K562 (cell line): ENCODE results near the gene DACT3. TPM values are rescaled to one million over a fixed set of nuclear protein-coding genes. Genes with fewer than 3 reads are reported as not detected.

Experiments used
- ATAC-seq: fragments of 200-7000 bp; cut with Tn5 transposase; 3 replicates; pipeline ENCODE4 v1.9.1; 2020; ENCODE audit warnings: moderate library complexity
- BruUV-seq: library from RNA; stranded (reverse); fragments of 400-500 nt; replicated peaks from 2 replicates; lab custom pipeline; 2021; lab: Mats Ljungman, UMichigan
- CTCF ChIA-PET: fragments of 300-600 bp; formaldehyde crosslinking; extraction: SDS; loops from one replicate; lab custom pipeline; 2021; ENCODE audit warnings: low intra/inter-chr PET ratio; lab: Yijun Ruan, JAX
- POLR2A ChIA-PET: fragments of 300-600, 350-650 bp; sonication (Branson Sonifier 250); formaldehyde crosslinking; extraction: SDS; loops from one replicate; lab custom pipeline; 2021; ENCODE audit warnings: antibody characterized with exemption, inconsistent platforms; lab: Yijun Ruan, JAX
- DNase-seq, 4 experiments: peaks; one replicate each; pipeline versions ENCODE4 v3.0.0 to v3.0.0-alpha.2; 2011 to 2018; ENCODE audit warnings: low spot score in 3 of 4, mixed read lengths in 3 of 4; ENCODE audit errors: extremely low read depth in 1 of 4
- FAIRE-seq: peaks from 2 replicates; lab custom pipeline; 2011; peaks lifted over from hg19 to GRCh38; lab: Jason Lieb, UNC
- H2AFZ ChIP-seq: 2 replicates; pipeline ENCODE4 v1.6.0; 2011; ENCODE audit warnings: low read depth, low read length, control low read depth, inconsistent platforms
- H3K27ac ChIP-seq: fragments of 200-600 bp; 3 replicates; pipeline ENCODE4 v1.8.0; 2011; ENCODE audit warnings: low read depth, mild to moderate bottlenecking, control low read depth, inconsistent platforms, low read length, moderate library complexity, mixed read lengths; ENCODE audit errors: extremely low read depth
- H3K27me3 ChIP-seq, 2 experiments: fragments of 300-600 bp in 1 of 2; 2 replicates in 1 of 2; 3 replicates in 1 of 2; pipeline versions ENCODE4 v1.6.0 to v1.8.0; 2011; ENCODE audit warnings: inconsistent platforms in 2 of 2, low read length in 2 of 2, mild to moderate bottlenecking in 1 of 2, mixed read lengths in 1 of 2, moderate library complexity in 1 of 2; ENCODE audit not compliant: control insufficient read depth in 2 of 2, insufficient read depth in 2 of 2
- H3K36me3 ChIP-seq: fragments of 300-600 bp; 3 replicates; pipeline ENCODE4 v1.8.0; 2011; ENCODE audit warnings: mild to moderate bottlenecking, low read length, inconsistent platforms; ENCODE audit not compliant: control insufficient read depth, insufficient read depth
- H3K4me1 ChIP-seq, 2 experiments: fragments of 200-600 bp in 1 of 2; replicated peaks in 1 of 2; 2 replicates in 1 of 2; 3 replicates in 1 of 2; pipeline versions ENCODE4 v1.5.1 to v1.8.0; 2011; ENCODE audit warnings: inconsistent platforms in 2 of 2, low read length in 2 of 2, mild to moderate bottlenecking in 1 of 2, mixed read lengths in 1 of 2, moderate library complexity in 1 of 2; ENCODE audit not compliant: control insufficient read depth in 2 of 2, insufficient read depth in 2 of 2
- H3K4me2 ChIP-seq: 2 replicates; pipeline ENCODE4 v1.6.1; 2011; ENCODE audit warnings: low read length, control low read depth, inconsistent platforms, mixed read lengths; ENCODE audit not compliant: insufficient read depth
- H3K4me3 ChIP-seq: fragments of 200-600 bp; sonication (generic), shearing (Covaris generic); 2 replicates; pipeline ENCODE4 v1.5.1; 2016; ENCODE audit warnings: control low read depth, inconsistent platforms
- H3K79me2 ChIP-seq: fragments of 200-600 bp; 3 replicates; pipeline ENCODE4 v1.8.0; 2011; ENCODE audit warnings: low read length, inconsistent platforms; ENCODE audit not compliant: control insufficient read depth, insufficient read depth
- H3K9ac ChIP-seq, 2 experiments: 2 replicates each; pipeline versions ENCODE4 v1.6.0 to v1.6.1; 2011; ENCODE audit warnings: low read depth in 2 of 2, low read length in 2 of 2, control low read depth in 1 of 2, inconsistent platforms in 1 of 2, mild to moderate bottlenecking in 1 of 2, mixed read lengths in 1 of 2; ENCODE audit not compliant: insufficient read depth in 1 of 2
- H3K9me1 ChIP-seq: one replicate; pipeline ENCODE4 v1.6.0; 2011; ENCODE audit warnings: inconsistent platforms, mild to moderate bottlenecking, low read length, moderate library complexity; ENCODE audit not compliant: control insufficient read depth, insufficient read depth
- H3K9me3 ChIP-seq: replicated peaks from 2 replicates; pipeline ENCODE4 v1.5.1; 2011; ENCODE audit warnings: low read depth, low read length, inconsistent platforms; ENCODE audit not compliant: control insufficient read depth, insufficient read depth
- H4K20me1 ChIP-seq: replicated peaks from 2 replicates; pipeline ENCODE4 v1.6.1; 2011; ENCODE audit warnings: low read length, inconsistent platforms, mixed read lengths; ENCODE audit not compliant: control insufficient read depth, insufficient read depth
- BCOR ChIP-seq: fragments of 450-650 bp; IDR thresholded peaks from 2 replicates; pipeline ENCODE4 v1.6.1; 2016
- BRCA1 ChIP-seq, 2 experiments: fragments of 450-650 bp in 1 of 2; sonication (generic) in 1 of 2; formaldehyde crosslinking in 1 of 2; IDR thresholded peaks; 2 replicates each; pipeline versions ENCODE4 v1.5.0 to v1.6.1; 2017 to 2020; ENCODE audit warnings: mild to moderate bottlenecking in 1 of 2, missing genetic modification reagents in 1 of 2
- CTBP1 ChIP-seq: fragments of 450-650 bp; IDR thresholded peaks from 2 replicates; pipeline ENCODE4 v1.6.1; 2016; ENCODE audit warnings: borderline replicate concordance
- GATAD2A ChIP-seq: fragments of 450-650 bp; IDR thresholded peaks from 2 replicates; pipeline ENCODE4 v1.6.1; 2017
- JUND ChIP-seq, 2 experiments: IDR thresholded peaks; 2 replicates in 1 of 2; 3 replicates in 1 of 2; pipeline ENCODE4 v1.6.1; 2011; ENCODE audit warnings: borderline replicate concordance in 2 of 2, low read depth in 2 of 2, low read length in 2 of 2, improper control_type of control experiment in 1 of 2, missing biosample characterization in 1 of 2, missing genetic modification characterization in 1 of 2, missing genetic modification reagents in 1 of 2
- KDM1A ChIP-seq, 2 experiments: fragments of 450-650 bp; IDR thresholded peaks; 2 replicates each; pipeline ENCODE4 v1.6.1; 2016; ENCODE audit warnings: mild to moderate bottlenecking in 2 of 2
- POU5F1 ChIP-seq: fragments of 150-350 bp; IDR thresholded peaks from 2 replicates; pipeline ENCODE4 v1.6.1; 2014; ENCODE audit warnings: borderline replicate concordance, low read length, low read depth, mild to moderate bottlenecking; ENCODE audit not compliant: partially characterized antibody
- SMARCA4 ChIP-seq: fragments of 450-650 bp; IDR thresholded peaks from 2 replicates; pipeline ENCODE4 v1.6.1; 2016
- SP1 ChIP-seq: sonication (generic); formaldehyde crosslinking; IDR thresholded peaks from 2 replicates; pipeline ENCODE4 v1.8.1; 2022; ENCODE audit warnings: mild to moderate bottlenecking, missing genetic modification reagents
- TAF9B ChIP-seq: fragments of 450-650 bp; IDR thresholded peaks from 2 replicates; pipeline ENCODE4 v1.6.1; 2018; ENCODE audit warnings: mild to moderate bottlenecking; ENCODE audit not compliant: partially characterized antibody
- TRIM24 ChIP-seq, 2 experiments: fragments of 450-650 bp; IDR thresholded peaks; 2 replicates each; pipeline ENCODE4 v1.6.1; 2016
- ZNF224 ChIP-seq: sonication (generic); formaldehyde crosslinking; IDR thresholded peaks from 2 replicates; pipeline ENCODE4 v1.8.0; 2022; ENCODE audit warnings: mild to moderate bottlenecking, missing genetic modification reagents
- ZNF778 ChIP-seq: fragments of 450-650 bp; formaldehyde crosslinking; IDR thresholded peaks from 2 replicates; pipeline ENCODE4 v1.4.0; 2020; ENCODE audit warnings: mild to moderate bottlenecking, moderate library complexity
- WGBS: fragments of 100-300 bp; shearing (Covaris generic); methylation state at CpG from one replicate; pipeline ENCODE4 v1.1.6; 2016; ENCODE audit warnings: low coverage, mixed read lengths; ENCODE audit not compliant: insufficient coverage; ENCODE audit errors: missing lambda C conversion rate; 5-methylcytosine and 5-hydroxymethylcytosine counted together
- in situ Hi-C: fragments of 300-500 bp; cut with MboI; formaldehyde crosslinking; loops from 4 replicates; pipeline ENCODE4 v1.15.0; 2018; ENCODE audit warnings: inconsistent platforms, mixed read lengths
- intact Hi-C: fragments of 100-400 bp; cut with micrococcal nuclease; formaldehyde crosslinking; loops from 2 replicates; pipeline ENCODE4 v1.14.2; 2022
- polyA plus RNA-seq, 8 experiments: library from polyadenylated mRNA; depleted of rRNA in 4 of 8; stranded (reverse) in 5 of 8; unstranded in 3 of 8; fragments of >200 nt; fragmentation: Nextera tagmentation in 2 of 8; fragmentation: Illumina TruSeq in 1 of 8; extraction: Ambion mirVana in 2 of 8; extraction: Trizol in 1 of 8; gene quantifications; 2 replicates each; pipeline versions ENCODE4 v1.2.1 to v1.2.3, GENCODE V29; 2011 to 2014; ENCODE audit warnings: inconsistent platforms in 1 of 8, missing spikeins in 1 of 8
- total RNA-seq, 7 experiments: library from RNA; depleted of rRNA in 6 of 7; stranded (reverse); fragments of >200 nt in 6 of 7; fragmentation: Illumina TruSeq in 2 of 7; extraction: Trizol in 2 of 7; gene quantifications; 2 replicates each; pipeline versions ENCODE4 v1.2.1 to v1.2.3, GENCODE V29; 2011 to 2021; ENCODE audit warnings: low replicate concordance in 1 of 7
- TF ChIP-seq, protein P1 (sequence below): fragments of 250-450 bp; sonication (Bioruptor Pico); IDR thresholded peaks from 2 replicates; pipeline ENCODE4 v1.8.0; 2021; ENCODE audit warnings: mild to moderate bottlenecking, moderate library complexity
- TF ChIP-seq, protein P2 (sequence below), 2 experiments: fragments of 450-650 bp; conservative IDR thresholded peaks; 2 replicates each; pipeline ENCODE4 v1.6.1; 2017; ENCODE audit warnings: mild to moderate bottlenecking in 2 of 2, moderate library complexity in 2 of 2
- TF ChIP-seq, protein P3 (sequence below): fragments of 450-650 bp; IDR thresholded peaks from 2 replicates; pipeline ENCODE4 v1.6.1; 2016; ENCODE audit warnings: mild to moderate bottlenecking

The DACT3 gene
- total and polyA plus RNA-seq, 9 of the 15 experiments (the other 6 are each of a cell fraction or from before 2014, with no cell fraction given) = 0.67 to 6.5 (median 3.5) TPM

DNA sequence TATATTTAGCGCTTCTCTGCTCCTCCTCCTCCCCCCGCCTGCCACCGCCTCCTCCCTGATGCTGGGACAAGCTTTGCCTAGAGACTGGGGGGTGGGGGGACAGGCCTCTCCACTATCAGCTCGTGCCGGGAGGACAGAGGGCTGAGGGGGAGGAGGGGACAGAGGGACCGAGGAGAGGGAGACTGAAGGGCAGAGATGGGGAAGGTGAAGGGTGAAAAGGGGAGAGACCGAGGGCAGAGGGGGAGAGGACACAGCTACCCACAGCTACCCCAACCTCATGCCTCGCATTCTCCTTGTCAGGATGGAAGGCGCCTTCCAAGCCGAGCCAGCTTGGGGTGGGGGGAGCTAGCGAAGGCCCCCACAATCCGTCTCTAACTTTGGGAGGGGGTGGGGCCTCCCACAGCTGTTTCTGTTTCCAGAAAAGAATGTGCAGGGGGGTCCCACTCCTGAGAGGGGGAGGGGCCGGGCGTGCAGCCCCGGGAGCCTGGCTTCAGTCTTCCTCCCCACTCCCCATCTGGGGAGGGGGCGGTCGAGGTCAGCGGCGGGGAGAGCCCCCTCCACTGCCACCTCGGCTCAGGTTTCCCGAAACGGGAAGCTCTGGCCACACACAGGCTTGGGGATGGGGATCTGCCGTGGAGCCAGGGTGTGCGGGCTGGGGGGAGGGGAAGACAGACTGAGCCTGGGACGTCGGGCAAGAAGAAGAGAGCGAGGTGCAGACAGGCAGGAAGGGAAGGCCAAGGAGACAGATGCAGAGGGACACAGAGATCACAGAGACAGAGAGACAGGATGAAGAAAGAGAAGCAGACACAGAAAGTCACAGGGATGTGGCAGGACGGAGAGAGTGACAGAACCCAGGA, 1.6 kb downstream of the DACT3 start:
- FAIRE-seq (peak; percentile 84), DNase-seq (peak; percentile 88 to 92 (median 91)), ATAC-seq (peak; percentile 42)
- intact Hi-C loops (no loop called here), in situ Hi-C loops (loop anchor here (5.0 kb wide), 1 partner anchor 47 kb away; no protein-coding TSS in a partner anchor)
- Histone ChIP-seq H3K27me3 (no peaks in the 10 kb centered on the region), H3K9me3 (no peaks in the 10 kb centered on the region), H3K4me3 (peak overlapping the region; percentile 54), H3K4me1 (peaks cover 27 to 30% of the 10 kb centered on the region in 2 experiments), H3K79me2 (no peaks in the 10 kb centered on the region), H3K27ac (peak overlapping the region; percentile 54; the same call in 2 of the 3 replicates), H3K9ac (peak overlapping the region; percentile 32 to 83; a peak in 3 of 4 replicates), H3K36me3 (no peaks in the 10 kb centered on the region), H3K4me2 (peak overlapping the region; percentile 80), H3K9me1 (no peaks in the 10 kb centered on the region), H4K20me1 (no peaks in the 10 kb centered on the region), H2AFZ (peak overlapping the region; percentile 75)
- no TSS peak for BruUV-seq
- ChIA-PET CTCF (no interaction called here), POLR2A (interaction anchor here (0.9 kb wide), 1 partner anchor 297 kb away, joined by 3 read pairs; no protein-coding TSS in a partner anchor)
- WGBS = 2% methylated on average over 15 of the region's 28 CpGs
- TF ChIP-seq ZNF778 (CRISPR knock-in tag) (no peak), TAF9B (no peak), CTBP1 (peak; percentile 3; the same call in 1 of the 2 replicates), BCOR (peak; percentile 38; the same call in 1 of the 2 replicates), BRCA1 (IDR thresholded peaks at IDR 0.05) (no peak), BRCA1 (CRISPR knock-in tag; IDR thresholded peaks at IDR 0.05) (no peak), KDM1A (IDR thresholded peaks at IDR 0.05) (peak in 1 of 2 experiments; percentile 15; a peak in 1 of 4 replicates), GATAD2A (0 out of 2 replicates have a peak, but pooled peaks have one; percentile 30), JUND (IDR thresholded peaks at IDR 0.05; ENCODE audit: borderline replicate concordance, low read depth, low read length) (no peak), JUND (tag; IDR thresholded peaks at IDR 0.05; ENCODE audit: borderline replicate concordance, low read depth, low read length) (no peak), SP1 (CRISPR knock-in tag) (peak; percentile 43; the same call in 1 of the 2 replicates), POU5F1 (no peak), SMARCA4 (no peak), TRIM24 (IDR thresholded peaks at IDR 0.05) (peak in 1 of 2 experiments; percentile 43; a peak in 1 of 4 replicates), ZNF224 (CRISPR knock-in tag) (no peak)
- TF ChIP-seq, protein P1, sequence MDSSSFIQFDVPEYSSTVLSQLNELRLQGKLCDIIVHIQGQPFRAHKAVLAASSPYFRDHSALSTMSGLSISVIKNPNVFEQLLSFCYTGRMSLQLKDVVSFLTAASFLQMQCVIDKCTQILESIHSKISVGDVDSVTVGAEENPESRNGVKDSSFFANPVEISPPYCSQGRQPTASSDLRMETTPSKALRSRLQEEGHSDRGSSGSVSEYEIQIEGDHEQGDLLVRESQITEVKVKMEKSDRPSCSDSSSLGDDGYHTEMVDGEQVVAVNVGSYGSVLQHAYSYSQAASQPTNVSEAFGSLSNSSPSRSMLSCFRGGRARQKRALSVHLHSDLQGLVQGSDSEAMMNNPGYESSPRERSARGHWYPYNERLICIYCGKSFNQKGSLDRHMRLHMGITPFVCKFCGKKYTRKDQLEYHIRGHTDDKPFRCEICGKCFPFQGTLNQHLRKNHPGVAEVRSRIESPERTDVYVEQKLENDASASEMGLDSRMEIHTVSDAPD (CRISPR knock-in tag) = no peak
- TF ChIP-seq, protein P2, sequence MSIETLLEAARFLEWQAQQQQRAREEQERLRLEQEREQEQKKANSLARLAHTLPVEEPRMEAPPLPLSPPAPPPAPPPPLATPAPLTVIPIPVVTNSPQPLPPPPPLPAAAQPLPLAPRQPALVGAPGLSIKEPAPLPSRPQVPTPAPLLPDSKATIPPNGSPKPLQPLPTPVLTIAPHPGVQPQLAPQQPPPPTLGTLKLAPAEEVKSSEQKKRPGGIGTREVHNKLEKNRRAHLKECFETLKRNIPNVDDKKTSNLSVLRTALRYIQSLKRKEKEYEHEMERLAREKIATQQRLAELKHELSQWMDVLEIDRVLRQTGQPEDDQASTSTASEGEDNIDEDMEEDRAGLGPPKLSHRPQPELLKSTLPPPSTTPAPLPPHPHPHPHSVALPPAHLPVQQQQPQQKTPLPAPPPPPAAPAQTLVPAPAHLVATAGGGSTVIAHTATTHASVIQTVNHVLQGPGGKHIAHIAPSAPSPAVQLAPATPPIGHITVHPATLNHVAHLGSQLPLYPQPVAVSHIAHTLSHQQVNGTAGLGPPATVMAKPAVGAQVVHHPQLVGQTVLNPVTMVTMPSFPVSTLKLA (conservative IDR thresholded peaks at IDR 0.05) = peak in 1 of 2 experiments; percentile 43; a peak in 1 of 4 replicates
- TF ChIP-seq, protein P3, sequence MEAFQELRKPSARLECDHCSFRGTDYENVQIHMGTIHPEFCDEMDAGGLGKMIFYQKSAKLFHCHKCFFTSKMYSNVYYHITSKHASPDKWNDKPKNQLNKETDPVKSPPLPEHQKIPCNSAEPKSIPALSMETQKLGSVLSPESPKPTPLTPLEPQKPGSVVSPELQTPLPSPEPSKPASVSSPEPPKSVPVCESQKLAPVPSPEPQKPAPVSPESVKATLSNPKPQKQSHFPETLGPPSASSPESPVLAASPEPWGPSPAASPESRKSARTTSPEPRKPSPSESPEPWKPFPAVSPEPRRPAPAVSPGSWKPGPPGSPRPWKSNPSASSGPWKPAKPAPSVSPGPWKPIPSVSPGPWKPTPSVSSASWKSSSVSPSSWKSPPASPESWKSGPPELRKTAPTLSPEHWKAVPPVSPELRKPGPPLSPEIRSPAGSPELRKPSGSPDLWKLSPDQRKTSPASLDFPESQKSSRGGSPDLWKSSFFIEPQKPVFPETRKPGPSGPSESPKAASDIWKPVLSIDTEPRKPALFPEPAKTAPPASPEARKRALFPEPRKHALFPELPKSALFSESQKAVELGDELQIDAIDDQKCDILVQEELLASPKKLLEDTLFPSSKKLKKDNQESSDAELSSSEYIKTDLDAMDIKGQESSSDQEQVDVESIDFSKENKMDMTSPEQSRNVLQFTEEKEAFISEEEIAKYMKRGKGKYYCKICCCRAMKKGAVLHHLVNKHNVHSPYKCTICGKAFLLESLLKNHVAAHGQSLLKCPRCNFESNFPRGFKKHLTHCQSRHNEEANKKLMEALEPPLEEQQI = no peak
